NOMO-1 treated with DMSO at 0.1 percent for 48 hours (cell line): ENCODE data around the gene CYP26C1.

Experiments
- DNase-seq: peaks from one replicate; lab custom pipeline; 2025; ENCODE audit not compliant: unreplicated experiment; lab: John Stamatoyannopoulos, UW

CYP26C1 gene

GRCh38 chr10:93063977-93064660 lies 3.5 kb downstream of the CYP26C1 start:
- DNase-seq = no peak

GRCh38 chr10:93064874-93065660 lies 4.5 kb downstream of the CYP26C1 start:
- DNase-seq = no peak

GRCh38 chr10:93065675-93066543 lies 5.3 kb downstream of the CYP26C1 start:
- DNase-seq = no peak

- DNase-seq = no peak
Observed at GRCh38 chr10:93066544-93066913, 5.9 kb downstream of the CYP26C1 start.

- no peak for DNase-seq
Observed at GRCh38 chr10:93067443-93068365, 7.1 kb downstream of the CYP26C1 start.

GRCh38 chr10:93068411-93069244 lies 8.0 kb downstream of the CYP26C1 start:
- no peak for DNase-seq

- no peak for DNase-seq
Observed at GRCh38 chr10:93069245-93069561, 8.6 kb downstream of the CYP26C1 start.

- DNase-seq = no peak
Observed at GRCh38 chr10:93070378-93071176, 10.0 kb downstream of the CYP26C1 start.

GRCh38 chr10:93071177-93071472 lies 10.5 kb downstream of the CYP26C1 start:
- DNase-seq = no peak

- DNase-seq = no peak
Observed at GRCh38 chr10:93071674-93072224, 11.2 kb downstream of the CYP26C1 start.

- no peak for DNase-seq
Observed at GRCh38 chr10:93072225-93072712, 11.7 kb downstream of the CYP26C1 start.

GRCh38 chr10:93072713-93073538 lies 12.3 kb downstream of the CYP26C1 start:
- no peak for DNase-seq

GRCh38 chr10:93073539-93074146 lies 13.0 kb downstream of the CYP26C1 start, which contains the start of gene CYP26A1:
Gene CYP26A1, plus strand, starts transcription at chr10:93073893. Its CDS starts 42 bp downstream, at chr10:93073935.
- no peak for DNase-seq

- peak; percentile 48 for DNase-seq
Observed at GRCh38 chr10:93074147-93074596, 13.6 kb downstream of the CYP26C1 start.

GRCh38 chr10:93074597-93075368 lies 14.2 kb downstream of the CYP26C1 start:
- DNase-seq = no peak
